ENCODE results near the gene PLAAT2. TPM values are rescaled to one million over a fixed set of nuclear protein-coding genes. Genes with fewer than 3 reads are reported as not detected.

PLAAT2 gene
- total and polyA plus RNA-seq, 2 experiments from 2014 or later: 0.77 to 1.9 TPM

DNA sequence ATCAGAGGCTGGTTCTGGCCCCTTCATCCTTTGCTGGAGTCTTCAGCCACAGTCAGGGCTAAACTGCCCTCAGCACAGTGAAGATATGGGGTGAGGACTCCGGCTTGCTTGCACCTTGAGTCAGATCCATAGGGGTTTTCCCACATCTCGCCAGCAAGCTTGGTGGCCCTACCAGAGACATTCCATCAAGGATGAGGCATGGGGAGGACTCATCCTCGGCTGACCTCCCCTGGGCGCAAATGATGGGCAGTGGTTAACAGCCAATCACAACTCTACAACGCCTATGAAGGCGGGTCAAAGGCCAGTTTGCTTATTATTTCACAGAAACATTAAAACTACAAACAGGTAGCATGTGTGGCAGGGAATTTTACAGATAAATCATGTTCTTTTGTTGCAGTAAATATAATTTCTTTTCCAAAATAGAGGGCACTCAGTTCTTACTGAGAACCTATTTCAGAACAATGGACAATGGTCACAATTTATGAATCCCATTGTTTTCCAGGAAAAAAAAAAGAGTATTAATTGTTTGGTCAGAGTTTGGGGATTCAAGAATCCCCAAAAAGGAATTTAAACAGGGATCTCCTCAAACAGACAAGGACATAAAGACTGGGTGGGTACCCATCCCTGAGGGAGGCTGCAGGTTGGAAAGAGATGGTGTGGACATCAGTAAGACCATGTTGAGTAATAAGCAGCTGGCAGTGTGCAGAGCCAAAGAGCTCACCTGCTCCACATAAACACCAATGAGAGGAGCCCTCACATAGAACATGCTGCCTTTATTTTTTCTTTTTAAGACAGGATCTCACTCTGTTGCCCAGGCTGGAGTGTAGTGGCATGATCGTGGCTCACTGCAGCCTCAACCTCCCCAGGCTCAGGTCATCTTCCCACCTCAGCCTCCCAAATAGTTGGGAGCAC lies 36.3 kb upstream of the PLAAT2 start:
- 92% methylated on average over 7 of the region's 7 CpGs for WGBS (ENCODE audit: low lambda C conversion rate, missing lambda C conversion rate)
- H3K4me3 ChIP-seq: no peak overlapping the region

DNA sequence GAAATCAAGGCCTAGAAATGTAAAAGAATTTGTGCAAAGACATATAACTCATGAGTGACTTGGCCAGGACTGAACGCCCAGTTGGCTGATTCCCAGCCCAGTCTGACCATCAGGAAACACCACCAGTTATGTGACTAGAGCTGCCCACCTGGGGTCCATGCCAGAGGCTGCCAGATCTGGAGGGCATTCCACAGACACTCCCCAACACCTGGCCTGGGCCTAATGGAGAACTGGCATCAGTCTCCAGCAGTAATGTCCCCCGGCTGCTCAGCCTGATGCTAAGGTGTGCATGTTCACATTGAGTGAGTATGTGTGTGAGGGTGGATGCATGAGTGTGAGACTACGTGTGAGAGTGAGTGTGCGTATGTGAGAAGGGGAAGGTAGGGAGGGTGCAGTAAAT lies 35.4 kb upstream of the PLAAT2 start:
- Histone ChIP-seq H3K27me3 (no peaks in the 10 kb centered on the region), H3K9me3 (ENCODE audit: low read depth) (no peaks in the 10 kb centered on the region), H3K36me3 (replicated peaks; ENCODE audit: insufficient read depth, low read depth) (no peaks in the 10 kb centered on the region), H4K20me1 (ENCODE audit: insufficient read depth, poor library complexity, severe bottlenecking) (no peaks in the 10 kb centered on the region), H3K4me2 (no peak overlapping the region), H2AFZ (no peak overlapping the region), H3K27ac (no peak overlapping the region), H3K4me1 (ENCODE audit: insufficient read depth) (no peaks in the 10 kb centered on the region), H3K9me2 (replicated peaks; ENCODE audit: insufficient read depth) (no peaks in the 10 kb centered on the region), H3K79me2 (peaks cover 12% of the 10 kb centered on the region), H3K4me3 (no peak overlapping the region)
- 65% methylated on average over 4 of the region's 4 CpGs for WGBS (ENCODE audit: low lambda C conversion rate, missing lambda C conversion rate)
- DNase-seq (ENCODE audit: low spot score): no peak
- no peak for TF ChIP-seq EZH2phosphoT487 (IDR thresholded peaks at IDR 0.05; ENCODE audit: low read depth, severe bottlenecking, unreplicated experiment)
- no peak for TF ChIP-seq CTCF (IDR thresholded peaks at IDR 0.05; ENCODE audit: poor library complexity)
- TF ChIP-seq EZH2 (IDR thresholded peaks at IDR 0.05; ENCODE audit: borderline replicate concordance): no peak

More for the DNA sequence above, 36.3 kb upstream of the PLAAT2 start:
- TF ChIP-seq EZH2 (IDR thresholded peaks at IDR 0.05; ENCODE audit: borderline replicate concordance) (no peak), CTCF (IDR thresholded peaks at IDR 0.05; ENCODE audit: poor library complexity) (no peak), EZH2phosphoT487 (IDR thresholded peaks at IDR 0.05; ENCODE audit: low read depth, severe bottlenecking, unreplicated experiment) (no peak)
- H3K4me2 ChIP-seq: no peak overlapping the region
- H3K4me1 ChIP-seq (ENCODE audit: insufficient read depth): no peaks in the 10 kb centered on the region
- H3K27ac ChIP-seq: no peak overlapping the region
- H3K9me2 ChIP-seq (replicated peaks; ENCODE audit: insufficient read depth): no peaks in the 10 kb centered on the region
- H3K27me3 ChIP-seq: no peaks in the 10 kb centered on the region
- H2AFZ ChIP-seq: no peak overlapping the region
- H4K20me1 ChIP-seq (ENCODE audit: insufficient read depth, poor library complexity, severe bottlenecking): no peaks in the 10 kb centered on the region
- H3K36me3 ChIP-seq (replicated peaks; ENCODE audit: insufficient read depth, low read depth): no peaks in the 10 kb centered on the region
- no peak for DNase-seq (ENCODE audit: low spot score)
- H3K79me2 ChIP-seq: peaks cover 12% of the 10 kb centered on the region
- H3K9me3 ChIP-seq (ENCODE audit: low read depth): no peaks in the 10 kb centered on the region

DNA sequence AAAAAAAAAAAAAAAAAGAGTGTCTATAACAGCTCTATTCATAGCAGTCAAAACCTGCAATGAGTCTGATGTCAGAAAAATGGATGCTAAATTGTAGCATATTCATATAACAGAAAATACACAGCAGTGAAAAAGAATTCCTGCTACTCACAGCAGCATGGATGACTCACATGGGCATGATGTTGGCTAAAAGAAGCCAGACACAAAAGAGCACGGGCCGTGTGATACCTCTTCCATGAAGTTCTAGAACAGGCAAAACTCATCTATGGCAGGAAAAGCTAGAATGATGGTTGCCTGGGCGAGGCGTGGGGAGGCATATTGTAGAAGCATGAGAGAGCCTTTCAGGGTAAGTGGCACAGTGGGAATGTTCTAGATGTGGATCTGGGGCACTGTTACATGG lies 32.1 kb upstream of the PLAAT2 start:
- no peak for DNase-seq (ENCODE audit: low spot score)
- no peak overlapping the region for H3K27ac ChIP-seq
- H2AFZ ChIP-seq: no peak overlapping the region
- no peak overlapping the region for H3K4me3 ChIP-seq
- no peaks in the 10 kb centered on the region for H3K9me2 ChIP-seq (replicated peaks; ENCODE audit: insufficient read depth)
- no peaks in the 10 kb centered on the region for H3K4me1 ChIP-seq (ENCODE audit: insufficient read depth)
- H3K4me2 ChIP-seq: no peak overlapping the region
- H3K79me2 ChIP-seq: peaks cover 4% of the 10 kb centered on the region
- no peaks in the 10 kb centered on the region for H4K20me1 ChIP-seq (ENCODE audit: insufficient read depth, poor library complexity, severe bottlenecking)
- H3K9me3 ChIP-seq (ENCODE audit: low read depth): no peaks in the 10 kb centered on the region
- TF ChIP-seq EZH2 (IDR thresholded peaks at IDR 0.05; ENCODE audit: borderline replicate concordance) (no peak), EZH2phosphoT487 (IDR thresholded peaks at IDR 0.05; ENCODE audit: low read depth, severe bottlenecking, unreplicated experiment) (no peak), CTCF (IDR thresholded peaks at IDR 0.05; ENCODE audit: poor library complexity) (no peak)
- no peaks in the 10 kb centered on the region for H3K27me3 ChIP-seq
- WGBS (ENCODE audit: low lambda C conversion rate, missing lambda C conversion rate): 88% methylated on average over 4 of the region's 4 CpGs
- H3K36me3 ChIP-seq (replicated peaks; ENCODE audit: insufficient read depth, low read depth): no peaks in the 10 kb centered on the region

Measured in hepatocyte (in vitro differentiated cells).